Type B pancreatic cell (in vitro differentiated cells): ENCODE data around the gene RPA3. TPM values are rescaled to one million over a fixed set of nuclear protein-coding genes. Genes with fewer than 3 reads are reported as not detected.

ENCODE experiments used
- DNase-seq: peaks from one replicate; pipeline ENCODE4 v3.0.0; 2021; ENCODE audit warnings: mixed read lengths; ENCODE audit not compliant: unreplicated experiment; ENCODE audit errors: extremely low spot score
- H3K27ac Mint-ChIP-seq: 2 replicates; pipeline ENCODE4 v1.8.0; 2021; ENCODE audit warnings: mild to moderate bottlenecking, mixed read lengths
- H3K27me3 Mint-ChIP-seq: 2 replicates; pipeline ENCODE4 v1.8.0; 2021; ENCODE audit warnings: mixed read lengths
- H3K36me3 Mint-ChIP-seq: 2 replicates; pipeline ENCODE4 v1.8.0; 2021; ENCODE audit warnings: mixed read lengths
- H3K4me1 Mint-ChIP-seq: one replicate; pipeline ENCODE4 v1.8.0; 2021; ENCODE audit warnings: mixed read lengths; ENCODE audit not compliant: unreplicated experiment
- H3K4me3 Mint-ChIP-seq: 2 replicates; pipeline ENCODE4 v1.8.0; 2021; ENCODE audit warnings: mild to moderate bottlenecking, mixed read lengths
- H3K9me3 Mint-ChIP-seq: 2 replicates; pipeline ENCODE4 v1.8.0; 2021; ENCODE audit warnings: mixed read lengths
- total RNA-seq: library from RNA; stranded (reverse); gene quantifications from 2 replicates; pipeline ENCODE4 v1.2.1, GENCODE V29; 2021; ENCODE audit warnings: low replicate concordance
- TF ChIP-seq, protein P1 (sequence below): fragments of 200-600 bp; sonication (generic); conservative IDR thresholded peaks from 2 replicates; pipeline ENCODE4 v1.5.0; 2021; ENCODE audit warnings: antibody characterized with exemption, mild to moderate bottlenecking

Gene RPA3
- total RNA-seq, 1 donor from 2014 or later: 42.3 TPM

DNA sequence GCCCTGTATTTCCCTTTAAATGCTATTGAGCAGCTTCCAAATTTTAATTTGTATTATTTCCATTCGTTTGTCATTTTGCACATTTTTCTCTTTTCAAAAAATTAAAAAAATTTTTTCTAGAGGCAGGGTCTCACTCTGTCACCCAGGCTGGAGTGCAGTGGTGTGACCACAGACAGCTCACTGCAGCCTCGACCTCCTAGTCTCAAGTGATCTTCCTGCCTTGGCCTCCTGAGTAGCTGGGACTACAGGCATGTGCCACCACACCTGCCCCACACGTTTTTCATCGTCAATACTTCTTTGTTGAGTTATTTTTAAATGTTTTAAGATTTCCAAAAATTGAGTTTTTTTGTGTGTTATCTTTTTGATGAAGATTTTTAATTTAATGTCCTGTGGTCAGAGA is 4.7 kb downstream of the RPA3 start:
- no peak for DNase-seq
- H3K4me3 Mint-ChIP-seq: no peak overlapping the region
- no peaks in the 10 kb centered on the region for H3K27me3 Mint-ChIP-seq
- no peaks in the 10 kb centered on the region for H3K36me3 Mint-ChIP-seq
- peaks cover 6% of the 10 kb centered on the region for H3K4me1 Mint-ChIP-seq
- no peak overlapping the region for H3K27ac Mint-ChIP-seq
- TF ChIP-seq, protein P1, sequence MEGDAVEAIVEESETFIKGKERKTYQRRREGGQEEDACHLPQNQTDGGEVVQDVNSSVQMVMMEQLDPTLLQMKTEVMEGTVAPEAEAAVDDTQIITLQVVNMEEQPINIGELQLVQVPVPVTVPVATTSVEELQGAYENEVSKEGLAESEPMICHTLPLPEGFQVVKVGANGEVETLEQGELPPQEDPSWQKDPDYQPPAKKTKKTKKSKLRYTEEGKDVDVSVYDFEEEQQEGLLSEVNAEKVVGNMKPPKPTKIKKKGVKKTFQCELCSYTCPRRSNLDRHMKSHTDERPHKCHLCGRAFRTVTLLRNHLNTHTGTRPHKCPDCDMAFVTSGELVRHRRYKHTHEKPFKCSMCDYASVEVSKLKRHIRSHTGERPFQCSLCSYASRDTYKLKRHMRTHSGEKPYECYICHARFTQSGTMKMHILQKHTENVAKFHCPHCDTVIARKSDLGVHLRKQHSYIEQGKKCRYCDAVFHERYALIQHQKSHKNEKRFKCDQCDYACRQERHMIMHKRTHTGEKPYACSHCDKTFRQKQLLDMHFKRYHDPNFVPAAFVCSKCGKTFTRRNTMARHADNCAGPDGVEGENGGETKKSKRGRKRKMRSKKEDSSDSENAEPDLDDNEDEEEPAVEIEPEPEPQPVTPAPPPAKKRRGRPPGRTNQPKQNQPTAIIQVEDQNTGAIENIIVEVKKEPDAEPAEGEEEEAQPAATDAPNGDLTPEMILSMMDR: no peak
- no peaks in the 10 kb centered on the region for H3K9me3 Mint-ChIP-seq

DNA sequence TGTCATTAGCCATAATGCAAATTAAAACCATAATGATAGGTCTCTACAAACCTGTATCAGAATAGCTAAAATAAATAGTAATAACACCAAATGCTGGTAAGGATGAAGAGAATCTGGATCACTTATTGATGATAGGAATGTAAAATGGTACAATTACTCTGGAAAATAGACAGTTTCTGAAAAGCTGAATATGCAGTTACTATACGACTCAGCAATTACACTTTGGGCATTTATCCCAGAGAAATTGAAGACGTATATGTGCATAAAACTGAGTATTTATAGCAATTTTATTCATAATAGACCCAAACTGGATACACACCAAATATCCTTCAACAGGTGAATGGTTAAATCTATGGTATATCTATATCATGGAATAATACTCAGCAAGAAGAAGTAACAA is 7.9 kb downstream of the RPA3 start:
- Mint-ChIP-seq H3K27me3 (no peaks in the 10 kb centered on the region), H3K9me3 (no peaks in the 10 kb centered on the region), H3K4me1 (peaks cover 18% of the 10 kb centered on the region), H3K36me3 (no peaks in the 10 kb centered on the region), H3K27ac (no peak overlapping the region), H3K4me3 (no peak overlapping the region)
- TF ChIP-seq, protein P1: no peak
- DNase-seq: no peak

DNA sequence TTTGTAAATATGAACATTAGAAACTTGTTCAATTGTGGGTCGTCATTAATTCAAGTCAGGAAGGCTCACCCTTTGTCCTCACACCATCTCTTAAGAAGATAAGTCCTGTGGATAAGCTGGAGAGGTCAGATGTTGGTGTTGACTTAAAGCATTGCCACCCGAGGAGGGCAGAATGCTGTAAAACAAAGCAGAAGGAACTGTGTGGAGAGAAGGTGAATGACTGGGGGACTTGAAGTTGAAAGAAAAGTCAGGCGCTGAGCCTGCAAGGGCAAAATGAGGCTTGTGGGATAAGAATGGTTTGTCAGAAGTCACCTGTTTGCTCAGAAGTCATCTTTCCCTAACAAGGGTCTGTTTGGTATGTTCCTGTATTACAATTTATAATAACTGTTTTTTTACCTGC is 9.1 kb downstream of the RPA3 start:
- TF ChIP-seq, protein P1: no peak
- Mint-ChIP-seq H3K27me3 (no peaks in the 10 kb centered on the region), H3K4me1 (peaks cover 18% of the 10 kb centered on the region), H3K4me3 (no peak overlapping the region), H3K36me3 (no peaks in the 10 kb centered on the region), H3K9me3 (no peaks in the 10 kb centered on the region), H3K27ac (no peak overlapping the region)
- DNase-seq: no peak

DNA sequence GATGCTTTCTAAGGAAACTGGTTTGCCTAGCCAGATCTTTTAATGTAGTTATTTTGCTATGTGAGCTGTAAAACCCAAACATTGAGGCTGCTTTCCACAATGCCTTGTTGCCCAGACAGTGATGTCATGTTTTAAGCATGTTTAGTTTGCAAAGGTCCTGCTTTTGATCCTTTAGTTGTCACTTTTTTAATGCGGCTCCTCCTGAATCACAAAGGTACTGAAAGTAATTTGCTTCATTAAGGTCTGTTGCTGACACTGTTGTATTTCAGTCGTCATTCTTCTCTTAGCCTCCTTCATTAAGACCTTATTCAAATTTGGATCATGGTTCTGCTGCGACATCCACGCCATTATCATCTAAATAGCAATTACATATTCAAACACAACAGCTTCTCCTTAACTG is 10.6 kb downstream of the RPA3 start:
- DNase-seq: no peak
- Mint-ChIP-seq H3K36me3 (no peaks in the 10 kb centered on the region), H3K4me1 (peaks cover 21% of the 10 kb centered on the region), H3K4me3 (no peak overlapping the region), H3K27me3 (no peaks in the 10 kb centered on the region), H3K27ac (no peak overlapping the region), H3K9me3 (no peaks in the 10 kb centered on the region)
- TF ChIP-seq, protein P1: no peak

DNA sequence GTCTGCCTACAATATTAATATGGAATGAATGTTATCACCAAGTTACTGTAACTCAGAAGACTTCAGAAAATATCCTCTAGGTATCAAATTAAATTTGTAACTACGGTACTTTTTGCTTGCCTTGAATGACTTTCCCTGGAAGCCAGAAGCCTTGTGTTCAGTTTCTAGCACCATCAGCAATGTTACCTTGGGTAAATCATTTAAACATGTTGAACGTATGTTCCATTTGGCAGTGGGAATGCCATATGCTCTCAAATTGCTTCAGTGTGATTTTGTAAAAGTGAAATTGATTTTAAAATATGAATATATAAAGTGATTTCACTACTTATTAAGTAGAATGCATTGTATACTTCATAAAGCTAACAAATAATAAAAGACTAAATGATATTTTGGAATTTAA is 11.2 kb downstream of the RPA3 start:
- Mint-ChIP-seq H3K27me3 (no peaks in the 10 kb centered on the region), H3K36me3 (no peaks in the 10 kb centered on the region), H3K4me3 (no peak overlapping the region), H3K4me1 (peaks cover 25% of the 10 kb centered on the region), H3K9me3 (no peaks in the 10 kb centered on the region), H3K27ac (no peak overlapping the region)
- DNase-seq: no peak
- TF ChIP-seq, protein P1: no peak

DNA sequence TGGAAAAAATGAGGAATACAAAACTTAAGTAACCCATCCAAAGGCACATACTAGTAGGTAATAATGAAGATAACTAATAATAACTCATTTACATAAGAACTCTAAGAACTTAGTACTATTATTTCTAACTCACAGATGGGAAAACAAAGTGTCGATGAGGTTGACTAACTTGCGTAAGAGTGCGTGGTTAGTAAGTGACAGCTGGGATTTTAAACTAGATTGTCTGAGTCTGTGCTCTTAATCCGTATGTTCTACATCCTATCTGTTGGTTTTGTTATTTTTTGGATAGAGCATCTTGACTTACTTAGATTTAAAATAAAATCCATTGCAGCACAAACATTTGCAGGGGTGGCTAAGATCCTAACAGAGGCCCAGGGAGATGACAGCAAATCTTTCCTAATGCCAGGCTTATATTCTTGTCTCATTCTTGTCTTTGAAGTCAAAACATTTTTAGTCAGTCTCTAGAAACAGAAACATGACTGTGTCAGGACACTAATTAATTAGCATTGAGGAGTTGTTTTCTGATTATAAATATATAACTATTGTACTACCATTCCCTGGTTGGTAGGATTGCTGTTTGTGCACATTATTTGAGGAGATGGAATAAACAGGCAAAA is 11.7 kb downstream of the RPA3 start:
- DNase-seq: no peak
- TF ChIP-seq, protein P1: no peak
- H3K9me3 Mint-ChIP-seq: no peaks in the 10 kb centered on the region

More for the DNA sequence above, 11.7 kb downstream of the RPA3 start:
- peaks cover 25% of the 10 kb centered on the region for H3K4me1 Mint-ChIP-seq
- H3K4me3 Mint-ChIP-seq: no peak overlapping the region
- H3K27me3 Mint-ChIP-seq: no peaks in the 10 kb centered on the region
- H3K27ac Mint-ChIP-seq: no peak overlapping the region
- no peaks in the 10 kb centered on the region for H3K36me3 Mint-ChIP-seq
